ENCODE results near the gene MAST4. TPM values are rescaled to one million over a fixed set of nuclear protein-coding genes. Genes with fewer than 3 reads are reported as not detected.

The MAST4 gene
- total and polyA plus RNA-seq, 2 of the 13 experiments (the other 11 are each of a cell fraction or from before 2014, with no cell fraction given), result 3.4 to 3.7 TPM

DNA sequence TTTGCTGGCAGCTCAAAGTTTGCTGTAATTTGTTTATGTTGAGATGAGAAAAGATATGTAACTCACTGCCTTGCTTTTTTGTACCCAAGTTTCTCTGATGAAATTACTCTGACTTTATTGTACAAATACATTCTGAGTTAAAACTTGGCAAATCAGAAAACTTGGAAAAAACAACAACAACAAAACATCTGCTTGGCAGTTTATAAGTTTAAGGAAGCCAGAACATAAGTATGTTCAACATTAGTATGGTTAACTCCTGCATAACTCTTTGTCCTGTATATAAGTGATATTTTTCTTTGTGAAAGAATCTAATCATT is 233.1 kb downstream of the MAST4 start:
- Histone ChIP-seq H3K4me1 (ENCODE audit: insufficient read depth, low read length) (peaks cover 14% of the 10 kb centered on the region), H2AFZ (ENCODE audit: low read length) (no peak overlapping the region), H4K20me1 (ENCODE audit: insufficient read depth, low read length) (no peaks in the 10 kb centered on the region), H3K79me2 (ENCODE audit: insufficient read depth, low read length) (no peaks in the 10 kb centered on the region), H3K36me3 (replicated peaks in 1 of 2; ENCODE audit: control insufficient read depth in 1 of 2, insufficient read depth in 2 of 2, low read length in 2 of 2) (no peaks in the 10 kb centered on the region), H3K9ac (ENCODE audit: insufficient read depth, low read depth, low read length) (no peak overlapping the region), H3K4me3 (replicated peaks in 1 of 3; ENCODE audit: insufficient read depth in 1 of 3, low read depth in 2 of 3, low read length in 3 of 3) (peak overlapping the region in 1 of 3 experiments; percentile 5; a peak in 1 of 6 replicates), H3K4me2 (ENCODE audit: low read depth, low read length) (peak overlapping the region; percentile 52; the same call in 1 of the 2 replicates), H3K27ac (ENCODE audit: extremely low read length, insufficient read depth, low read length) (no peak overlapping the region), H3K27me3 (ENCODE audit: control insufficient read depth in 1 of 2, insufficient read depth in 2 of 2, low read length in 2 of 2) (peaks cover 0 to 19% of the 10 kb centered on the region in 2 experiments; a peak in 1 of 5 replicates), H3K9me3 (ENCODE audit: low read length) (no peaks in the 10 kb centered on the region)
- intact Hi-C loops (cut with micrococcal nuclease; ENCODE audit: unreplicated experiment), result no loop called here
- ChIA-PET POLR2A (no interaction called here), CTCF (ENCODE audit: low intra/inter-chr PET ratio, low total read pairs) (no interaction called here)
- FAIRE-seq (no peak), ATAC-seq (no peak), DNase-seq (ENCODE audit: low spot score) (no peak)
- no peak for TF ChIP-seq RFX5 (IDR thresholded peaks at IDR 0.05; ENCODE audit: low read depth, low read length)
- TF ChIP-seq IRF9 (CRISPR knock-in tag; IDR thresholded peaks at IDR 0.05; ENCODE audit: borderline replicate concordance), result no peak
- TF ChIP-seq GRHL1 (CRISPR knock-in tag; conservative IDR thresholded peaks at IDR 0.05), result no peak
- no peak for TF ChIP-seq KAT8 (CRISPR knock-in tag; IDR thresholded peaks at IDR 0.05)
- TF ChIP-seq STAG1 (CRISPR knock-in tag; IDR thresholded peaks at IDR 0.05), result no peak
- TF ChIP-seq ZNF614 (CRISPR knock-in tag; IDR thresholded peaks at IDR 0.05; ENCODE audit: borderline replicate concordance), result no peak
- no peak for TF ChIP-seq ZBTB1 (CRISPR knock-in tag; IDR thresholded peaks at IDR 0.05; ENCODE audit: borderline replicate concordance)
- TF ChIP-seq ZNF580 (CRISPR knock-in tag; IDR thresholded peaks at IDR 0.05; ENCODE audit: borderline replicate concordance, low read depth), result no peak
- TF ChIP-seq TARDBP (CRISPR knock-in tag; IDR thresholded peaks at IDR 0.05), result no peak
- no peak for TF ChIP-seq TFE3 (CRISPR knock-in tag; IDR thresholded peaks at IDR 0.05)
- no peak for TF ChIP-seq ZFAT (CRISPR knock-in tag; conservative IDR thresholded peaks at IDR 0.05)
- TF ChIP-seq NONO (IDR thresholded peaks at IDR 0.05), result no peak
- TF ChIP-seq NONO (CRISPR knock-in tag; conservative IDR thresholded peaks at IDR 0.05), result no peak
- no peak for TF ChIP-seq PTBP1 (IDR thresholded peaks at IDR 0.05; ENCODE audit: low read depth, low read length, poor library complexity, severe bottlenecking)
- TF ChIP-seq ZSCAN30 (CRISPR knock-in tag; IDR thresholded peaks at IDR 0.05), result no peak
- TF ChIP-seq ZNF17 (CRISPR knock-in tag; IDR thresholded peaks at IDR 0.05), result no peak
- TF ChIP-seq ELF3 (CRISPR knock-in tag; IDR thresholded peaks at IDR 0.05), result no peak
- no peak for TF ChIP-seq TMF1 (CRISPR knock-in tag; IDR thresholded peaks at IDR 0.05; ENCODE audit: low read depth)
- TF ChIP-seq E2F2 (CRISPR knock-in tag; IDR thresholded peaks at IDR 0.05; ENCODE audit: borderline replicate concordance), result no peak
- no peak for TF ChIP-seq FOXM1 (CRISPR knock-in tag; IDR thresholded peaks at IDR 0.05)
- TF ChIP-seq KAT7 (CRISPR knock-in tag; IDR thresholded peaks at IDR 0.05; ENCODE audit: borderline replicate concordance), result no peak
- BruUV-seq (replicated peaks), result no TSS peak
- in situ Hi-C loops (cut with HindIII; ENCODE audit: extremely low pct_ligation_motif_present, low pct_unique_long_range_greater_than_20kb), result no loop called here

All from HepG2 (cell line).